Jurkat, Clone E6-1 (cell line): ENCODE results near the gene RBM33.
A peak's percentile ranks its signal among the peaks of the same experiment; 100 is the strongest.

Experiments used
- DNase-seq: peaks from one replicate; pipeline ENCODE4 v3.0.0-alpha.2; 2011; ENCODE audit warnings: low read depth, low spot score
- H3K4me3 ChIP-seq: 2 replicates; pipeline ENCODE4 v1.5.1; 2011; ENCODE audit warnings: mild to moderate bottlenecking, low read length, control low read depth, moderate library complexity

RBM33 gene

DNA sequence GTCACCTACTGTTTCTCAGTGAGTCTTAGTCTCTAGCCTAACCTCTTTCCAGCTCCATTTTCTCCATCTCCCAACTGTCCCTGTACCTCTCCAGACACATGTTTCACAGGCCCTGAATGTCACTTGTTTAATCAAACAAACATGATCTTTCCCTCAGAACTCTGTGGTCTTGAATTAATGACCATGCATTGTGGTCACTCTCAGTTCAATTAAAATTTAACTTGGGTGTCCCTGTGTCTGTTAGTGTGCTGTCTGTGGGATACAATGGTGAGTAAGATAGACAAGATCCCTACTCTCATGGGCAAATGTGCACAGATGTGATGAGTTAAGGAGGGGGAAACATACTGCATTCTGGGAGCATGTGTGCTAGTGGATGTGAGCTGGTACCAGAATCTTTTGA, 65.0 kb downstream of the RBM33 start:
- DNase-seq, result no peak
- no peak overlapping the region for H3K4me3 ChIP-seq

DNA sequence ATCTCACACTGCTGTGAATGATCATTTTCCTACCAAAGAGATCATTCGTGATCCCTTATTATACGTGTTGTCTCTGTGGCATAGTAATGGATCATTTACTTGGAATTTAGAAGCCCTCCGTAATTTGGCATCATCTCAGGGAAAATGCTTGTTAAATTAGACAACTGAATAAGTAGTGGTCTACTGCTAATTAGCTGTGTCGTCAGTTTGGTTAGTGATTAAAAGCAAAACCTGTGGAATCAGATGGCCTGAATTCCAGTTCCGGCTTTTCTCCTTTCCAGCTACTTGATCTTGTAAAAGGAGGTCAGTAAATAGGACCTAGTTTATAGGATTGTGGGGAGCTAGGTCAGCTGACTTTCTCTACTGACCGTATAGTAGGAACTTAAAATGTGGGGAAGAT, 65.6 kb downstream of the RBM33 start:
- H3K4me3 ChIP-seq, result no peak overlapping the region
- no peak for DNase-seq

DNA sequence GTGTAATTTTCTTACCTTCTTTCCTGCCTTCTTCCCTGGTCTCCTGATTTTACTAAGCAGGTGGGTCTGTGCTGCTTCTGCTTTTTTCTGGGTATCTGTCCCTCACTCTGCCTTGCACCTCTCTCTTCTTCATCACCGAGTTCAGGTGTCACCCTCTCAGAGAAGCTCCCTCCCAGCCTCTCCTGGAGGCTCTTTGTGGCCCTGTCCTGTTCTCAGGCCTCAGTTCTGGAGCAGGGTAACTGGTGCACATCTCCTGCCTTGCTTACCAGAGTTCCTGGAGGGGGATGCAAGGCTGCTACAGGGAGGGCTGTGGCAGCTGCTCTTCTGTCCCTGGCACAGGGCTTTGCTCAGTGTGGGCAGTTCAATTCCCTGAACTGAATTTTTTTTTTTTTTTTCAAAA, 66.1 kb downstream of the RBM33 start:
- no peak for DNase-seq
- H3K4me3 ChIP-seq, result no peak overlapping the region

DNA sequence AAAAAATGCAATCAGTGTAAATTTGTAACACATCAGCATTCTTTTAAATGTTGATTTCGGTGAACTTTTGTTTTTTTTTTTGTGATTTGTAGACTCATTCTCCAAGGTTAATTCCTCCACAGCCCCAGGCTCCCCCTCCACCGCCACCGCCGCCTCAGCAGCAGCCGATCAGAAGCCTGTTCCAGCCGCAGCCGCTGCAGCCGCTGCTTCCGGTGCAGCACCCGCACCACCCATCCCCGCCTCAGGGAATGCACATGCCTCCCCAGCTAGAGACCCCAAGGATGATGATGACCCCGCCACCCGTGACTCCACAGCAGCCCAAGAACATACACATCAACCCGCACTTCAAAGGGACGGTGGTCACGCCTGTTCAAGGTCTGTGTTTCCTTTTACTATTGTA, 66.6 kb downstream of the RBM33 start:
- DNase-seq, result no peak
- no peak overlapping the region for H3K4me3 ChIP-seq

DNA sequence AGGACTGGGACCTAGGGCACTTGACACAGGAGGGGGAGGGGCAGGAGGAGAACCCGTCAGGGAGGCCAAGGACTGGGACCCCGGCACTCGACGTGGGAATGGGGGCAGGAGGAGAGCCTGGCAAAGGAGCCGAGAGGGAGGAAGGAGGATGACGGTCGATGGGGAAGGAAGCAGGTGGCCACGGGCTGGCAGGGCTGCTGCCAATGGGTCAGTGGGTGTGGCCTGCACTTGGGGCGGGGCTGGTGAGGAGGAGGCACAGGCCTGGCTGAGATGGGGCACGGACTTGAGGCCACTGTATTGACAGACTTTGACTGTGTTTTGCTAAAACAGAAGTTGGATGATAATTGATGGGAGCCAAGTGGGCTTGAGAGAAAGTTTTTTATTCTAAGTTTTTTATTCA, 68.9 kb downstream of the RBM33 start:
- no peak for DNase-seq
- no peak overlapping the region for H3K4me3 ChIP-seq

DNA sequence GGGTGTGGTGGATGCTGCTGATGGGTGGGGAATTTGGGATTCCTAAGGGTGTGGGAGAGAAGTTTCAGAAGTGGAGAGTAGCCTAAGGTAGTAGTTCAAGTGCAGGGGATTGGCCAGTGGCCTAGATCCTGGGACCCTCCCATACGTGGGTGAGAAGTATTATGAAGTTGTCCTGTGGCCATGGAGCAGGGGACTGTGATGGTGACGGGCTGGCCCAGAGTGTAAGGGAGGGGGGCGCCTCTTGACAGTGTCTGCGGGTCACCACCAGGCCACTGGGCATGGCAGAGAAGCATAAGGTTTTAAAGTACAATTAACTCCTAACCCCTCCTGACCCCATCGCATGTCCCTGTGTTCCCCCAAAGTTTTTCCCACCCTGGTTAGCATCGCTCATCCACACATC, 70.2 kb downstream of the RBM33 start:
- DNase-seq, result no peak
- no peak overlapping the region for H3K4me3 ChIP-seq

DNA sequence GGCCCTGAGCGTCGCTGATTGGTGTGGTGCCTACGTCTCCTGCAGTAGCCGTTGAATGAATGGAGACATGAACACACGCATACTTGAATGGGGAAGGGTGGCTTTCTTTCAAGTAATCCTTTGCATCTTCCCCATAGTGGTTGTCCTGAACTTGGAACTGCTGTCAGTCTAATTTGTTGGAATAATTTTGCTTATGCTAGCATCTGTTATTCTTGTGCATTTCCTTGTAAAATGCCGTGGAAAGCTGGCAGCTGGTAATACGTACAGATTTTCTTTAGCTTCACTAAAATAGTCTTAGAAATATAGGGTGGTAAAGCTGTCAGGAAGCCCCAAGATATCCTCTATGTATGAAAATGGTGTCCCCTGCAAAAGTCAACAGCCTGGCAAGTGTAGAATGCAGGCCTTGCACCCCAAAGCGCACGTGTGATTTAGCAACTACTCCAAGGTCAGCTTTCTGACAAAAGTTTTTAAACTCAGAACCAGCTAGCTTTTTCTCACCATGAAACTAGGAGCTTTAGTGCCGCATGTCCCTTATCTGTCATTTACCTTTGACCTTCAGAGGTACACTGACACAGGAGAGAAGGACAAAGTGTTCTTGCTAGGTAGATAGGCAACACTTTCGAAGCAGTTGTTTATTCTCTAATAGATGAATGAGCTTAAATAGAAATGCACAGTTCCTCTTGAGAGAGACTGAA, 70.8 kb downstream of the RBM33 start:
- no peak overlapping the region for H3K4me3 ChIP-seq
- DNase-seq, result no peak

DNA sequence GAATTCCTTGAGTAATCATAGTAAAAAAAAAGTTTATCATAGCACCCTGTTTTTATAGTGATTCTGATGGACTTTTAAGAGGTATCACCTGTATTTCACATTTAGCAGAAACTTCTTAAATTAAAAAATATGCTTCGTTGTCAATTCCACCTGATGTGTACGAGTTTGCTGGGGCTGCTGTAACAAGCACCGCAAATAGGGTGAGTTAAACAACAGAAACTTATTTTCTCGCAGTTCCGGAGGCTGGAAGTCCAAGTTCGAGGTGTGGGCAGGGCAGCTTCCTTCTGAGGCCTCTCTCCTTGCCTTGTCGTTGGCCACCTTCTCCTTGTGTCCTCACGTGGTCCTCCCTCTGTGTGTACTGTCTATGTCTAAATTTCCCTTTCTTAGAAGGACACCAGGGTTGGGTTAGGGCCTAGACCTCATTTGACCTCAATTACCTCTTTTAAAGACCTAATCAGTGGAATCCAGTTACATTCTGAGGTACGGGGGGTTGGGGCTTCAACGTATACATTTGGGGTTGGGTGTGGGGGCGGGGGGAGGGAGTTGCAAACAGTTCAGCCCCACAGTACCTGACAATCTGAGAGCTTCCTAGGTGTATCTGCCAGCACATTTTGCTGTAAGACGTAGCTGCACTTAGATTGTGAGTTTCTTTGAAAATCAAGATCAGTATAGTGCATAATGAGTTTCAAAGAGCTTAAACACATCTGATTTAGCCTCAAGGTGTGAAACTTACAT, 72.7 kb downstream of the RBM33 start:
- no peak for DNase-seq
- H3K4me3 ChIP-seq, result no peak overlapping the region

DNA sequence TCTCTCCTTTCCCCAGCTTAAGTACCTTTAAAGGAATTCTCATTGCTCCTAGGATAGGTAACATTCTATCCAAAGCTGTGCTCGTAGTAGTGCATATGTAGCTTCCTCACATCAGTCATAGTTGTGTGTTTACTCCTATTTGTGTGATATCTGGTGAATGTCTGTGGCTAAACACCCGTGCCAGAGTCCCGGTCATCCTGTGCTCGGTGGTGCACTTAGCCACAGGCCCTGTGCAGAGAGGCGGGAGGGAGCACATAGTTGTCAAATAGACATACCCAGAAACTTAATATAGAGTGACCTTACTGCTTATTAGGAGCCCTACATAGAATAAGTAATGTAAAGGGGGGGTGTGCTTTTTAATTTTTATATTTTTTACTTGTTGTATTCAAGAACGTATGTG, 76.6 kb downstream of the RBM33 start:
- no peak for DNase-seq
- H3K4me3 ChIP-seq, result no peak overlapping the region

DNA sequence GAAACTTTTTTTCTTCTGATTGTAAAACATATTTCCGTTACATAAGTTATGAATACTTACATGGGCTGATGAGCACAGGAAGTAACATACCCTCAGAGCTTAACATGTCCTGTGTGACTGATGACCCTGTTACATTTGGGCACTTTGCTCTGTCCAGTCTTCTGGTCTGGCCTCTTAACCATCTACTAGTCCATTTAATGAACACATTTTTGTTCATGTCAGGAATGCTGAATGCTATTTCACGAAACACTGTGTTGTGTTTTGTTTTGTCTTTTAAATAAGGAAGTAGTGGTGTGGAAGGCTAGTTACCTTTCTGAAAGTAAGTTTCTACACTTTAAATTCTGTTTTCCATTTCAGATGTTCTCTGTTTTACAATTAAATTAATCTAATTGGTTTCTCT, 77.7 kb downstream of the RBM33 start:
- no peak overlapping the region for H3K4me3 ChIP-seq
- no peak for DNase-seq

DNA sequence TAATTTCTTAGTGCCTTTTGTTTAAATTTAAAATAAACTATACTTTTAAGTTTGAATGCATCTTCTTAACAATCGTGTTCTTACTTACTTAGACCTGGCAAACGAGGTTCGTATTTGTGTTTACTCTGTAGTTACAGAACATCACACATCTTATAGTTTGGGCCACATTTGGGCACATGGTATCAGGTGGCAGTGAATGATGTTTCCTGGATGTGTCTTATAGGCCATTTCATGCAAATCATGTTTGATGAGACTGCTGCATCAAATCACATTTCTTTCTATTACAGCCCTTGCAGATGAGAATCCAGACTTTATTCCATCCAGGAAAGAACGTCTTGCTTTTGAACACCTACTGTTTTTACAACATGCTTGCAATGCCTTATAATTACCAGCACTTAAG, 78.5 kb downstream of the RBM33 start:
- H3K4me3 ChIP-seq, result no peak overlapping the region

DNA sequence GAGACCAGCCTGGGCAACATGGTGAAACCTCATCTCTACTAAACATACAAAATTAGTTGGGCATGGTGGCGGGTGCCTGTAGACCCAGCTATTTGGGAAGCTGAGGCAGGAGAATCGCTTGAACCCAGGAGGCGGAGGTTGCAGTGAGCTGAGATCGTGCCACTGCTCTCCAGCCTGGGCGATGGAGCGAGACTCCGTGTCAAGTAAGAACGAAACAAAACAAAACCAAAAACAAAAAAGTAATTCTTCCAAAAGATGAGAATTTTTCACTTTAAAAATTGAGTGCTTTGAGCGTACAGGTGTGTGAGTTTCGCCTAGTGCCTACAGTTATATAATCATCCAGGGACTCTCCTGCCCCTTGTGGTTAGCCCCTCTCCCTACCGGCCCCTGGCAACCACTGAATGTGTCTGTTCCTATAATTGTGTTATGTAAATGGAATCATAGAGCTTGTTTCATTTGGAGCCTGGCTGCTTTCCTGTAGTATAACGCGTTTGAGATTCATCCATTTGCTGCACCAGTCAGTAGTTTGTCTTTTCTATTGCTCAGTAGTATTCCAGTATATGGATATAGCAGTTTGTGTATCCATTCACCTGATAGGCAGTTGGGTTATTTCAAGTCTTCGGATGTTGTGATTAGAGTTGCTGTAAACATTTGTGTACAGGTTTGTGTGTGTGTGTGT, 80.0 kb downstream of the RBM33 start:
- H3K4me3 ChIP-seq, result no peak overlapping the region
- no peak for DNase-seq

More for the DNA sequence above, 78.5 kb downstream of the RBM33 start:
- DNase-seq, result no peak

DNA sequence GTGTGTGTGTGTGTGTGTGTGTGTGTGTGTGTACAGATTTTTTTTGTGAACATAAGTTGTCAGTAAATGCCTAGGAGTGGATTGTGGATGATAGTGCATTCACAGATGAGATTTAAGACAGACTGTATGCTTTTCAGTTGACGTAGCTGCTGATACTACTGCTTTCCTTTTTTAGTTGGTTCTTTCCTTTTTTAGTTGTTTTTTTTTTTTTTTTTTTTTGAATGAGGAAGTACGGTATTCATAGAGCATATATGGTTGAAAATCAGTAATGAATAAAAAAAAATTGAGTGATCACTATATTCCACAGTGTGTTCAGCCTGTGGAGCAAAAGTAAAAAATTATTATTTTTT, 80.5 kb downstream of the RBM33 start:
- H3K4me3 ChIP-seq, result no peak overlapping the region
- DNase-seq, result no peak

DNA sequence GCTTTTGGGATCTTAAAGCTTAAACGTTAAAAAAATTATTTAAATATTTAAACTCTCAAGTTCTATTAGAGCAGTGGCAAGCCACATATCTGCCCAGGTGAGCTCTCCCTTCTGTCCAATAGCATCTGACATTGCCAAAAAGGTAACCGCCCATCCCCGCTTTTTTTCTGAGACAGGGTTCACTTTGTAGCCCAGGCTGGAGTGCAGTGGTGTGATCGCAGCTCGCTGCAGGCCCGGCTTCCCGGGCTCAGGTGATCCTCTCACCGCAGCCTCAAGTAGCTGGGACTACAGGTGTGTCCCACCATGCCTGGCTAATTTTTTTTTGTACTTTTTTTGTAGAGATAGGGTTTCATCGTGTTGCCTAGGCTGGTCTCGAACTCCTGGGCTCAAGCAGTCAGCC, 83.2 kb downstream of the RBM33 start:
- no peak overlapping the region for H3K4me3 ChIP-seq
- no peak for DNase-seq

DNA sequence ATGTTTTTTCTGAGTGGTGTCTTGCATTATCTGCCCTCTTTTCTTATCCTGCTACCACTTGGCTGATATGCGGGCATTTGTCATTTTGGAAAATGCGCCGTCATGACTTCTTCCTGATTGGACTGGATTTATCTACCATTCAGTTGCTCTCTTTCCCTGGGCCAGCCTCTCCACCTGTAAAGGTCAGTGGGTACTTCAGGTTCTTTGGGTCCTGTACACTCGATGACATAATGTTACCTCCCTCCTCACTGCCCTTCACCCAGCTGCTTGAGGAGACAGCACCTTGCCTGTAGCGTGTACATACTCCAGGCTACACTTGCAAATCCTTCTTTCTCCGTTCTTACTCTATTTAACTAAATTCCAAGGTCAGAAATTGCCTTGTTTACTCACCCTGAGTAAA, 83.7 kb downstream of the RBM33 start:
- no peak overlapping the region for H3K4me3 ChIP-seq
- DNase-seq, result no peak

DNA sequence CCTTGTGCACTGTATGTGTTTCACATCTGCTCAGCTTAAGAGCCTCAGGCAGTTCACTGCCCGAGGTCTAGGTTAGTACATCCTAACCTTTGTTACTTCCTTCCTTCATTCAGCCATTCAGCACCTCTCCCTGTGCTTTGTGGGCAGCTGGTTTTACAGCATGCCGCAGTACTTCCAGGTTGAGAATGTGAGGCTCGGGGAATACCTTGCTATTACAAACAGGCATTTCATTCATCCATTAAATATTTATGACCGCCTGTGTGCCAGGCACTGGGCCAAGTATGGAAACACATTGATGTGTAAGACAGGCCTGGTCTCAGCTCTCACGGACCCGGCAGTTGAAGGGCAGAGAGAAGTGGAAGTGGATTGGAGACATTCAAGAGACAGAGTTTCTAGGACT, 85.4 kb downstream of the RBM33 start:
- no peak for DNase-seq
- H3K4me3 ChIP-seq, result no peak overlapping the region

DNA sequence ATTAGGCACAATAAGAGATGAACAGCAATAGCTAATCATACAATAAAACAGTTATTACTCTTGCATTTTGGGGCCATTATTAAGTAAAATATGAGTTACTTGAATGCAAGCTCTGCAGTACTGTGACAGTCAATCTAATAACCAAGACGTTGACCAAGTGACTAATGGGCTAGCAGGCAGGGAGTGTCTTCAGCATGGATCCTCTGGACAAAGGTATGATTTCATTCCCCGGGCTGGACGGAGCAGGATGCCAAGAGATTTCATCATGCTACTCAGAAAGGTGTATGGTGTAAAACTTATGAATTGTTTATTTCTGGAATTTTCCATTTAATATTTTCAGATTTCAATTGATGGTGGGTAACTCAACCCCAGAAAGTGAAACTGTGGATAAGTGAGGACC, 86.9 kb downstream of the RBM33 start:
- DNase-seq, result no peak
- H3K4me3 ChIP-seq, result no peak overlapping the region

DNA sequence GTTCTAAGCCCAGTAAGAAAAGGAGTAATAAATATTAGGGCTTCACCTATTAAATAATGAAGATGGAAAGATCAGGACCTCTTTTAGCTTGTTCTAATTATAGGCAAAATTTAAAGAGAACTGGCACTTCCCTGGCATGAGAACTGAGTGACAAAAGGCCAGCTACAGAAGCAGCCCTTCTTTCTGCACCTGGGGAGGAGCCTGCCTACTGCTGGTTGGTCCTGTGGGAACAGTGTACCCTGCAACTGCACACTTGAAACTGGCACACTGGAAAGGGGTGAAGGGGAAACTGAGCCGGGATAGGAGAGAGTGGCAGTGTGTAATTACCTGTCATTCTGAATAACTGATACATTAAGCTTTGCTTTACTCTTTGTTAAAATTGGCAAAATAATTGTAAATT, 87.4 kb downstream of the RBM33 start:
- H3K4me3 ChIP-seq, result no peak overlapping the region
- DNase-seq, result no peak

DNA sequence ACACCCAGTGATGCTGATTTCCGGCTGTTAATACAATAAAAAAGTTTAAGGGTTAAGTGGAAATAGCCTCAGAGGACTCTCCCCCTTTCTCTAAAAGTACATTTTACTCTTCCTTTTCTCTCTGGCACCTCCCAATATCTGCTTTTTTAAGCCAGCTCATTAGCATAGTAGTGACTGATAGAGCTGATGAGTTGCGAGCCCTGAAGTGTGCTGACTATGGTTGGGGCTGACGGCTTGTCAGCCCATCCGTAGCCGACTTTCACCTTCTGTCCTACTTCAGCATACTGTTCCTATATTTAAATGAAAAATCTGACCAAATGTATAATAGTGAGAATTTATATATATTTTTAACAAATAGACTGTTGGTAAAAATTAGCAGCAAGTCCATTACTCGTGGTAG, 87.8 kb downstream of the RBM33 start:
- DNase-seq, result no peak

DNA sequence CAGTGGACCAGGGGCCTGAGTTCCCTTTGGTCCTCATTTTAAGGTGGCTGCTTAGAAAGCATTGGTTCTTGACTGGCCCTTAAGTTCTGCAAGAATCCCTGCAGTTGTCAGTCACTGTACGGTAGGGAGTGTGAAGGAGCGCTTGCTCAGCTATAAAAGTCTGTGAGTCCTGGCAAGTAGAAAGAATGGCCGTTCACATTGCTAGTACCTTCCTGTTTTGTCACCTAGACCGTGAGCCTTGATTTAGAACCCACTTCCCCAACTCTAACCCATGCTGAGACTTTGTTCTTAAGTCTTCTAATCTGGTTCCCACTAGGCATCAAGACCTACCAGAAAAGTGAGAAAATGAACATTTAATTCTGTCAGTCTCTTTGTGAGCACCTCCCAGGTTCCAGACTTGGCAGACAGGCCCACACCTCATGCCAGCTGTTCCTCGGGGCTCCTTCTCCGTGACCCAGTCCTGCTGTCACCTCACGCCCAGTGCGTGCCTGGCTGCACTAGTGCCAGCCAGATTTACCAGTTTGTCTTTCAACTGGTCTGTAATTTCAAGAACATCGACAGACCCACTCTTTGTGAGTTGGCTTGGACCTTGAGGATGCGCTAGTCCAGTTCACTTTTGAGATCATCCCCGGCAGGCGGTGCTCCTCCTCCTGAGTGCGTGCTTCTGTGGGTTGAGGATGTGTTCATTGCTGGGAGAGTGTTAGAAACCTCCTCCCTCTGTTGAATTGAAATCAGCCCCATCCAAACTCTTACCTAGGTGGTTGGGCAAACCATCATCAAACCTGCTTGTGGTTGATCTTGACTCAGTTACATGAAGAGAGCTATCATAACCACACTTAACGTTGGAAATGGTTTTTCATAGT, 89.4 kb downstream of the RBM33 start:
- peak; percentile 78 for DNase-seq
- H3K4me3 ChIP-seq, result no peak overlapping the region

More for the DNA sequence above, 87.8 kb downstream of the RBM33 start:
- no peak overlapping the region for H3K4me3 ChIP-seq
